ENCODE measurements around the gene CCDC90B.
A peak's percentile ranks its signal among the peaks of the same experiment; 100 is the strongest.
"Not testable (repeated sequence)": the region's sequence is repeated elsewhere in the genome, so short reads cannot be mapped to it uniquely, and the experiment has no call there.

Gene CCDC90B, protein sequence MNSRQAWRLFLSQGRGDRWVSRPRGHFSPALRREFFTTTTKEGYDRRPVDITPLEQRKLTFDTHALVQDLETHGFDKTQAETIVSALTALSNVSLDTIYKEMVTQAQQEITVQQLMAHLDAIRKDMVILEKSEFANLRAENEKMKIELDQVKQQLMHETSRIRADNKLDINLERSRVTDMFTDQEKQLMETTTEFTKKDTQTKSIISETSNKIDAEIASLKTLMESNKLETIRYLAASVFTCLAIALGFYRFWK

DNA sequence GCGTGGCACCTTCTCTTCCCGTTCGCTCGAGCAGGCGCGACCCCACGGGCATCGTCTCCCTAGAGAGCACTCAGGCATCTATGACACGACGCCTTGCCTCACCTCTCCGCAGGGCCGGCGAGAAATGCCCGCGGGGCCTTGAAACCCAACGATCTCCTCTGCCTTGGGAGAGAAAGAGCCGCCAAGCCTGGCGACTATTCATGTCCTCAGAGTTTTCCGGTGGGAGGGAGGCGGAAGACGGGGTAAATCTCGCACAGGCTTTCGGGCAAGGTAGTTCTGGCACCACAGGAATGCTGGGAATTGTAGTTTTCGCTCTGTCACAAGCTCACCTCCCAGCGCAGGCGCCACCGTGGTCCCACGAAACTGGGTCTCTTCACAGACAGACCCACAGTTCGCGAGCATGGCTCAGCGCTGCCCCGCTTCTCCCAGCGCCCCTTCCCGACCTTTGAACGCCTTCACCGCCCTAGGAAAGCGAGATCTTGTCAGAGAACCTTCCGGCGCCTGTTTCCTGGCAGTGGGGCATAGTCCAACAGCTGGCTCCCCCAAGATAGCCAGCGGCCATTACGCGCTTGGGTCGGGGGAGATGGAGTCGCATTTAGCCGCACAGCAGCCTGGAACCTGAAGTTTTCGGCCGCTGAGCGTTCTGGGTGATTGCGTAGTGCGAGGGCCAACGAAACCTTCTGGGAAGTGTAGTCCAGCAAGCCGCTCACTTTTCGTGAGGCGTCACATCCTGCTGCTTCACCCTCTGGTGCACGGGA, at the start of gene CCDC90B:
CCDC90B (minus strand) TSS at position 597 of the 758 bp plus-strand sequence; CDS start at position 202, 395 bp downstream.
- H3K4me3 ChIP-seq (ENCODE audit: low read depth in 1 of 5, low read length in 5 of 5), result peak within 1 kb of the TSS; percentile 82 to 97 (median 91)
- peak within 1 kb of the TSS; percentile 80 to 99 (median 95) for H3K9ac ChIP-seq (ENCODE audit: low read length in 5 of 5)
- H3K36me3 ChIP-seq (ENCODE audit: control insufficient read depth in 5 of 5, insufficient read depth in 5 of 5, low read length in 5 of 5), result no peaks in the 10 kb centered on the region
- H3K27me3 ChIP-seq (ENCODE audit: control insufficient read depth in 5 of 5, insufficient read depth in 4 of 5, low read length in 5 of 5), result no peaks in the 10 kb centered on the region
- peaks cover 6 to 42% (median 39%) of the 10 kb centered on the region in 5 donors for H3K4me1 ChIP-seq (ENCODE audit: control insufficient read depth in 5 of 5, insufficient read depth in 5 of 5, low read length in 5 of 5)
- H3K9me3 ChIP-seq (ENCODE audit: control insufficient read depth in 5 of 5, low read length in 5 of 5), result no peaks in the 10 kb centered on the region
- H3K27ac ChIP-seq (ENCODE audit: low read depth, low read length), result peak within 1 kb of the TSS; percentile 97

DNA sequence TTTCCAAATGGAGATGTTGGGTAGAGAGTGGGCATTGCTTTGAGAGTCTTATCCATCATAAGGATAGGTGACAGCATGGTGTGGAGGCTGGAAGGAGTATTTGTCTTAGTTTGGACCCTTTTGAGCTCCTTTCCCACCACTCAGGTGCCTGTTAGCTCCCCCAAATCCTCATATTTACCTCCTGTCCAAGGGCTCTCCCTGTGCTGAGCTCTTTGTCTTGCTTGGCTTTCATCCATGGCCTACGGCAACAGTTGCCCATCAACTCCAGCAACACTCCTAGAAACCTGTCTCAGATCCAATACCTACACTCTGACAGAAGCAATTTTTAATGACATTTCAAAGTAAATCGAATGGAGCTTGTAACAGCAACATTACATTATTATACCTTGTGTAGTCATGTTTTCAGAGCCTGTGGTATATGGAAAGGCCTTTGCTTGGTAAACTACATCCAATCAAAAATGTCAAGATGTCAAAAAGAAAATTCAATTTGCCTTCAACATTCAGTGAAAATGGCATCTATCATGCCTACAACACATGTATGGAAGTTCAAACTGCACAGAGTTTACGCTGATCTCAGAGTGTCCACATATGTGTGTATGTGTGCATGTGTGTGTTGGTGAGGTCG, 49.4 kb upstream of the CCDC90B start:
- Histone ChIP-seq H3K27ac (ENCODE audit: low read depth, low read length) (no peak overlapping the region), H3K9me3 (ENCODE audit: control insufficient read depth in 5 of 5, low read length in 5 of 5) (no peaks in the 10 kb centered on the region), H3K36me3 (ENCODE audit: control insufficient read depth in 5 of 5, insufficient read depth in 5 of 5, low read length in 5 of 5) (no peaks in the 10 kb centered on the region), H3K4me3 (ENCODE audit: low read depth in 1 of 5, low read length in 5 of 5) (no peak overlapping the region), H3K4me1 (ENCODE audit: control insufficient read depth in 5 of 5, insufficient read depth in 5 of 5, low read length in 5 of 5) (no peaks in the 10 kb centered on the region), H3K9ac (ENCODE audit: low read length in 5 of 5) (no peak overlapping the region), H3K27me3 (ENCODE audit: control insufficient read depth in 5 of 5, insufficient read depth in 4 of 5, low read length in 5 of 5) (no peaks in the 10 kb centered on the region)

DNA sequence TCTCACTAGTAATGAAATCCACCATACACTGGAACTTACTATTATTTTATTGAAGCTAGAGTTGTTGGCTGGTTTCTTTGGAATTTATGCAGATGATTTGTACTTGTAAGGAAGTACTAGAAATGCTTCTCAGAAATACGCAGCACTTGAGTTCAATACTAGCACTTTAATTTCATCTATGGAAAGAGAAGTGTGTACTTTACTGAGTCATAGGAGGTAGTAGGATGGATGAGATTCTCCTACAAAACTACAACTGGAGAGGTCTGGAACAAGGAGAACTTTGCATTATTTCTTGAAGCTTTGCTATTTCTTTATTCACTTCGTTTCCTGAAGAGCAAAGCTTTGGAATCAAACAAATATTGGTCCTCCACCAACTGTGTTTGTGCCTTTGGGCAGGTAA, 44.1 kb upstream of the CCDC90B start:
- Histone ChIP-seq H3K4me3 (ENCODE audit: low read depth in 1 of 5, low read length in 5 of 5) (no peak overlapping the region), H3K36me3 (ENCODE audit: control insufficient read depth in 5 of 5, insufficient read depth in 5 of 5, low read length in 5 of 5) (no peaks in the 10 kb centered on the region), H3K27ac (ENCODE audit: low read depth, low read length) (no peak overlapping the region), H3K9me3 (ENCODE audit: control insufficient read depth in 5 of 5, low read length in 5 of 5) (no peaks in the 10 kb centered on the region), H3K9ac (ENCODE audit: low read length in 5 of 5) (no peak overlapping the region), H3K27me3 (ENCODE audit: control insufficient read depth in 5 of 5, insufficient read depth in 4 of 5, low read length in 5 of 5) (peaks cover 0 to 2% (median 0%) of the 10 kb centered on the region in 5 donors), H3K4me1 (ENCODE audit: control insufficient read depth in 5 of 5, insufficient read depth in 5 of 5, low read length in 5 of 5) (no peaks in the 10 kb centered on the region)

DNA sequence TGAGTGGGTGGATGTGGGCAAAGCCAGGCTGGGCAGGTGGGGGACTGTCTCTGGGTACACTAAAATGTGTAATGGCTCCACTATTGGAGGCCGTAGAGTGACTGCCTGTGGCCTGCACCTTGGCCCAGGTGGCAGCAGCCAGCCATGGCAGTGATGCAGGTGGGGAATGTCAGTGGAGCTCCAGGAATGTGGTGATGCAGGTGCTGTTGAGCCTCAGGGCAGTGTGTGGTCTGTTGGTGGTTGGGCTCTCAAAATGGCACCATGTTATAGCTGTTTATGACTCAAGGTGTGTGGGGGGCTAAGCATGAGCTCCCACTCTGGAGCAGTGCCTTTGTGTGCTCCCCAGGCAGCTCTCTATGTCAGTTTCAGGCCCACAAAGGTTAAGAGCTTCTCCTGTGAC, 40.2 kb upstream of the CCDC90B start:
- Histone ChIP-seq H3K9ac (ENCODE audit: low read length in 5 of 5) (no peak overlapping the region), H3K4me1 (ENCODE audit: control insufficient read depth in 5 of 5, insufficient read depth in 5 of 5, low read length in 5 of 5) (no peaks in the 10 kb centered on the region), H3K36me3 (ENCODE audit: control insufficient read depth in 5 of 5, insufficient read depth in 5 of 5, low read length in 5 of 5) (no peaks in the 10 kb centered on the region), H3K27ac (ENCODE audit: low read depth, low read length) (no peak overlapping the region), H3K27me3 (ENCODE audit: control insufficient read depth in 5 of 5, insufficient read depth in 4 of 5, low read length in 5 of 5) (peaks cover 0 to 2% (median 0%) of the 10 kb centered on the region in 5 donors), H3K9me3 (ENCODE audit: control insufficient read depth in 5 of 5, low read length in 5 of 5) (no peaks in the 10 kb centered on the region), H3K4me3 (ENCODE audit: low read depth in 1 of 5, low read length in 5 of 5) (no peak overlapping the region)

DNA sequence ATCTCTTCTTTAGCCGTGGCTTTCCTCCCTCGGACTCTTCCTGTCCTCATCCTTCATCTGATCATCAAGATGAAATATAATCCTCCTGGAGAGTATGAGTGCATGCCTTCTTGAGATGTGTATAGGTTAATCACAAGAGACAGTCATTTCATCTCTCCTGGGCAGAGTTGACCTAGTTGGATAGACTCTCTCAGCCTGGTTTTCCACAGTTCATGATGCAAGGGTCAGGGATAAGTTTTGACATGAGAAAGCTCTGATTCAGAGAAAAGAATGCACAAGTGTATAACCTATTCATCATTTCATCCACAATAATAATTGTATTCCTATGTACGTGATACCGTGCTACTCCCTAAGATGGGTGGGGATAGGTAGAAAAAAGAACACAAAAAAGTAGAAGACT, 33.2 kb upstream of the CCDC90B start:
- no peak overlapping the region for H3K9ac ChIP-seq (ENCODE audit: low read length in 5 of 5)
- H3K36me3 ChIP-seq (ENCODE audit: control insufficient read depth in 5 of 5, insufficient read depth in 5 of 5, low read length in 5 of 5), result no peaks in the 10 kb centered on the region
- no peaks in the 10 kb centered on the region for H3K9me3 ChIP-seq (ENCODE audit: control insufficient read depth in 5 of 5, low read length in 5 of 5)
- no peak overlapping the region for H3K4me3 ChIP-seq (ENCODE audit: low read depth in 1 of 5, low read length in 5 of 5)
- H3K27me3 ChIP-seq (ENCODE audit: control insufficient read depth in 5 of 5, insufficient read depth in 4 of 5, low read length in 5 of 5), result no peaks in the 10 kb centered on the region
- no peaks in the 10 kb centered on the region for H3K4me1 ChIP-seq (ENCODE audit: control insufficient read depth in 5 of 5, insufficient read depth in 5 of 5, low read length in 5 of 5)
- no peak overlapping the region for H3K27ac ChIP-seq (ENCODE audit: low read depth, low read length)

DNA sequence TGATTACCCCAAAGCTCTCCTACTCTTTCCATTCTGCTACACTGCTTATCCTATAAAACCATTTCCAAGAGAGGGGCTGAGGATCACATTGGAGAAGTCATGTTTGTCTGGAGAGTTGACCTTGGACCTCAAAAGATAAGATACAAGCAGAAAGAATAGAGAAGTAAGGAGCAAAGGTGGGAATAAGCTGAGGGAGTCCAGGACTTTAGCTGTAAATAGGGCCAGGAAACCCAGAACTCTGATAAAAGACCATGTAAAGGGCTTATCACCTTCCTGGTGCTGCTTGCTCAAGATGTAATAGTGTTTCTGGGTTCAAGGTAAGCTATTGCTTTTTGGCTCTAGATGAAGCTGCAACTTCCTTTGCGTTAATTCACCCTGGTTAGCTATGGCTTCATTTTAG, 32.8 kb upstream of the CCDC90B start:
- no peaks in the 10 kb centered on the region for H3K36me3 ChIP-seq (ENCODE audit: control insufficient read depth in 5 of 5, insufficient read depth in 5 of 5, low read length in 5 of 5)
- no peak overlapping the region for H3K27ac ChIP-seq (ENCODE audit: low read depth, low read length)
- H3K9ac ChIP-seq (ENCODE audit: low read length in 5 of 5), result no peak overlapping the region
- H3K27me3 ChIP-seq (ENCODE audit: control insufficient read depth in 5 of 5, insufficient read depth in 4 of 5, low read length in 5 of 5), result no peaks in the 10 kb centered on the region
- H3K9me3 ChIP-seq (ENCODE audit: control insufficient read depth in 5 of 5, low read length in 5 of 5), result no peaks in the 10 kb centered on the region
- H3K4me3 ChIP-seq (ENCODE audit: low read depth in 1 of 5, low read length in 5 of 5), result no peak overlapping the region
- H3K4me1 ChIP-seq (ENCODE audit: control insufficient read depth in 5 of 5, insufficient read depth in 5 of 5, low read length in 5 of 5), result no peaks in the 10 kb centered on the region

DNA sequence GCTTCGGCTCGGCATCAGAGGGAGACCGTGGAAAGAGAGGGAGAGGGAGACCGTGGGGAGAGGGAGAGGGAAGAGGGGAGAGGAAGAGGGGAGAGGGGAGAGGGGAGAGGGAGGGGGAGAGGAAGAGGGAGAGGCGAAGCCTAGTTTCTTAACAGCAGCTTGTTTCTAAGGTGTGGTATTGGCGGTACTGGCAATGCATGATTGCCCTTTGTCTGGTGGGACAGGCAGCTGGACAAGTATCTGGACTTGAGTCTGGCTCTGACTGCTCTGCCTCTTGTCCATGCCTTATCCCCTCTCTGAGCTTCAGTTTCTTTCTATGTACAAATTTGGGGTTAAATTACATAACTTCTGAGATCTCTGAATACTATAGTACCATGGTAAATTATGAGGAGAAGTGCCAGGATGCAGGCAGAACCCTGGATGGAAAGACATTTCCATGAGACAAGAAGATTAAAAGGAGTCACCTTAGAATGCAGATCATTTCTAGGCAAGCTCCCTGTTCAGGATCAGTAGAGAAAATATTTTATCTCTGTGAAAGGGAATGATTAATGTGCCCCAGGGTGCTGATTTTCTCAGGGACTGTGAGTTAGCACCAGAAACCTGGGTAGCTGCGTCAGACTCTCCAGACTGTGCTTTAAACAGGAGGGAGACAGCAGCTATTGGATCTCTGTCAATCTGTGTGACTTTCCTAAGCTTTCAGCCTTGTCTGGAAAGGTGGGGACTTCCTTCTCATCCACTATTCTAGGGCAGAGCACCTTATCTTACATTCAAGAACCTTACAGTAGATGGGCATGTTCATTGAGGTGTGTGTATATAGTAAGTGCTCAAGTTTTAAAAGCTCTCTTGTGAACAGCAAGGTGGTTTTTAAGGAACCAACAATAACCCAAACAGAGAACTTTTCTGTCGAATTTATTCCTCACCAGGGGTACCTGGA, 31.9 kb upstream of the CCDC90B start:
- no peak overlapping the region for H3K9ac ChIP-seq (ENCODE audit: low read length in 5 of 5)
- no peak overlapping the region for H3K4me3 ChIP-seq (ENCODE audit: low read depth in 1 of 5, low read length in 5 of 5)
- H3K36me3 ChIP-seq (ENCODE audit: control insufficient read depth in 5 of 5, insufficient read depth in 5 of 5, low read length in 5 of 5), result no peaks in the 10 kb centered on the region
- H3K27ac ChIP-seq (ENCODE audit: low read depth, low read length), result no peak overlapping the region
- H3K27me3 ChIP-seq (ENCODE audit: control insufficient read depth in 5 of 5, insufficient read depth in 4 of 5, low read length in 5 of 5), result no peaks in the 10 kb centered on the region
- no peaks in the 10 kb centered on the region for H3K9me3 ChIP-seq (ENCODE audit: control insufficient read depth in 5 of 5, low read length in 5 of 5)
- H3K4me1 ChIP-seq (ENCODE audit: control insufficient read depth in 5 of 5, insufficient read depth in 5 of 5, low read length in 5 of 5), result no peaks in the 10 kb centered on the region

DNA sequence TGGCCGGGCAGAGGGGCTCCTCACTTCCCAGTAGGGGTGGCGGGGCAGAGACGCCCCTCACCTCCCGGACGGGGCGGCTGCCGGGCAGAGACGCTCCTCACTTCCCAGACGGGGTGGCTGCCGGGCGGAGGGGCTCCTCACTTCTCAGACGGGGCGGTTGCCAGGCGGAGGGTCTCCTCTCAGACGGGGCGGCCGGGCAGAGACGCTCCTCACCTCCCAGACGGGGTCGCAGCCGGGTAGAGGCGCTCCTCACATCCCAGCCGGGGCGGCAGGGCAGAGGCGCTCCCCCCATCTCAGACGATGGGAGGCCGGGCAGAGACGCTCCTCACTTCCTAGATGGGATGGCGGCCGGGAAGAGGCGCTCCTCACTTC, 30.7 kb upstream of the CCDC90B start:
- H3K36me3 ChIP-seq (ENCODE audit: control insufficient read depth in 5 of 5, insufficient read depth in 5 of 5, low read length in 5 of 5); H3K27ac ChIP-seq (ENCODE audit: low read depth, low read length); H3K9me3 ChIP-seq (ENCODE audit: control insufficient read depth in 5 of 5, low read length in 5 of 5); H3K9ac ChIP-seq (ENCODE audit: low read length in 5 of 5); H3K4me1 ChIP-seq (ENCODE audit: control insufficient read depth in 5 of 5, insufficient read depth in 5 of 5, low read length in 5 of 5); H3K4me3 ChIP-seq (ENCODE audit: low read depth in 1 of 5, low read length in 5 of 5); H3K27me3 ChIP-seq (ENCODE audit: control insufficient read depth in 5 of 5, insufficient read depth in 4 of 5, low read length in 5 of 5): not testable (repeated sequence)

DNA sequence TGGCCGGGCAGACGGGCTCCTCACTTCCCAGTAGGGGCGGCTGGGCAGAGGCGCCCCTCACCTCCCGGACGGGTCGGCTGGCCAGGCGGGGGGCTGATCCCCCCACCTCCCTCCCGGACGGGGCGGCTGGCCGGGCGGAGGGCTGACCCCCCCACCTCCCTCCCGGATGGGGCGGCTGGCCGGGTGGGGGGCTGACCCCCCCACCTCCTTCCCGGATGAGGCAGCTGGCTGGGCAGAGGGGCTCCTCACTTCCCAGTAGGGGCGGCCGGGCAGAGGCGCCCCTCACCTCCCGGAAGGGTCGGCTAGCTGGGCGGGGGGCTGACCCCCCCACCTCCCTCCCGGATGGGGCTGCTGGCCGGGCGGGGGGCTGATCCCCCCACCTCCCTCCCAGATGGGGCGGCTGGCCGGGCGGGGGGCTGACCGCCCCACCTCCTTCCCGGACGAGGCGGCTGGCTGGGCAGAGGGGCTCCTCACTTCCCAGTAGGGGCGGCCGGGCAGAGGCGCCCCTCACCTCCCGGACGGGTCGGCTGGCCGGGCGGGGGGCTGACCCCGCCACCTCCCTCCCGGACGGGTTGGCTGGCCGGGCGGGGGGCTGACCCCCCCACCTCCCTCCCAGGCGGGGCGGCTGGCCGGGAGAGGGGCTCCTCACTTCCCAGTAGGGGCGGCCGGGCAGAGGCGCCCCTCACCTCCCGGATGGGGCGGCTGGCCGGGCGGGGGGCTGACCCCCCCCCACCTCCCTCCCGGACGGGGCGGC, 30.2 kb upstream of the CCDC90B start:
- H3K9ac ChIP-seq (ENCODE audit: low read length in 5 of 5); H3K4me3 ChIP-seq (ENCODE audit: low read depth in 1 of 5, low read length in 5 of 5); H3K27me3 ChIP-seq (ENCODE audit: control insufficient read depth in 5 of 5, insufficient read depth in 4 of 5, low read length in 5 of 5); H3K4me1 ChIP-seq (ENCODE audit: control insufficient read depth in 5 of 5, insufficient read depth in 5 of 5, low read length in 5 of 5); H3K9me3 ChIP-seq (ENCODE audit: control insufficient read depth in 5 of 5, low read length in 5 of 5); H3K27ac ChIP-seq (ENCODE audit: low read depth, low read length); H3K36me3 ChIP-seq (ENCODE audit: control insufficient read depth in 5 of 5, insufficient read depth in 5 of 5, low read length in 5 of 5): not testable (repeated sequence)
